GM12801 (cell line): ENCODE results near the gene NR3C2.

Experiments used
- CTCF ChIP-seq: IDR thresholded peaks from one replicate; pipeline ENCODE4 v1.5.1; 2011; ENCODE audit warnings: control low read depth; ENCODE audit not compliant: insufficient read length; ENCODE audit errors: extremely low read depth

Gene NR3C2

GRCh38 chr4:148078061-148078460 is 364.2 kb downstream of the NR3C2 start:
- TF ChIP-seq CTCF = no peak

DNA sequence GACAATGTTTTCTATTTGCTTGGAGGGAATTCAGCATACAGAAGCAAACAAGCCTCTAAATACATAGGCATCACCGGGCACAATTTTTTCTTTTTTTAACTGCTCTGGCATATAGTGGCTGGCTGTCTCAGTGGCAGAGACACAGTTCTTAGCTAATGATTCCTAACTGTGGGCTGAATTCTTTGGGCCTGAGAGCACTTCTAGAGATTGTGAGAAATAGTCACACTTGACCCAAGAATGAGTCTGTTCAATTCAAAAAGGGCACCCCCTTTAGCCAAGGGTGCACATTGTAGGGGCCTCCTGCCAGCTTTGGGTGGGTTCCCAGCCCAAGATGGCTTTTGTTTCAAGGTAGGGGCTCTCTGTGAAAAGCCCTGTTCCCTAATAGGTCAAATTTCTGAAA is 364.6 kb downstream of the NR3C2 start:
- TF ChIP-seq CTCF = no peak

- no peak for TF ChIP-seq CTCF
These were observed 365.2 kb downstream of the NR3C2 start for GRCh38 chr4:148076964-148077363.

- TF ChIP-seq CTCF = no peak
These were observed 366.8 kb downstream of the NR3C2 start for GRCh38 chr4:148075438-148075837.

- no peak for TF ChIP-seq CTCF
These were observed 367.8 kb downstream of the NR3C2 start for GRCh38 chr4:148074462-148074861.

- no peak for TF ChIP-seq CTCF
These were observed 368.9 kb downstream of the NR3C2 start for GRCh38 chr4:148073349-148073748.

DNA sequence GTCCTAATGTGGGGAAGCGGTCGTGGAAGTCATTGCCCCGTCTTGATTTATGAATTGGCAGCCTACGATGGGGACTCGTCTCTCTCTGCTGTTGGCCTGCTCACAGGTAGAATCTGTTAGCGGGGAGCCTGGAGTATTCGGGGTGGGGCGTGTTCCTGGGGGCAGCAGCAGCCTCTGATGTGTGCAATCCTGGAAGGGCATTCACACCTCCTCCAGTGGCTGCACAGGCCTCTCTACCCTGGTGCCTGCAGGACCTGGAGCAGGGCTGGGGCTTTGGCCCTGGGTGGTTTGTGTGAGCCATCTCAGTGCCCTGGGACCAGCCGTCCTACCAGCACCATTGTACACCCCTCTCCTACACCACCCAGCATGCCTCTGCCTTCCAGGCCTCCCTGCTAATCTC is 369.4 kb downstream of the NR3C2 start:
- no peak for TF ChIP-seq CTCF

GRCh38 chr4:148071009-148071408 is 371.2 kb downstream of the NR3C2 start:
- TF ChIP-seq CTCF = no peak
